ENCODE measurements around the gene KIF5B. TPM values are rescaled to one million over a fixed set of nuclear protein-coding genes. Genes with fewer than 3 reads are reported as not detected.
A peak's percentile ranks its signal among the peaks of the same experiment; 100 is the strongest.

KIF5B gene
- total and polyA plus RNA-seq, 9 of the 15 experiments (the other 6 are each of a cell fraction or from before 2014, with no cell fraction given), result 24.4 to 94.4 (median 68.9) TPM

DNA sequence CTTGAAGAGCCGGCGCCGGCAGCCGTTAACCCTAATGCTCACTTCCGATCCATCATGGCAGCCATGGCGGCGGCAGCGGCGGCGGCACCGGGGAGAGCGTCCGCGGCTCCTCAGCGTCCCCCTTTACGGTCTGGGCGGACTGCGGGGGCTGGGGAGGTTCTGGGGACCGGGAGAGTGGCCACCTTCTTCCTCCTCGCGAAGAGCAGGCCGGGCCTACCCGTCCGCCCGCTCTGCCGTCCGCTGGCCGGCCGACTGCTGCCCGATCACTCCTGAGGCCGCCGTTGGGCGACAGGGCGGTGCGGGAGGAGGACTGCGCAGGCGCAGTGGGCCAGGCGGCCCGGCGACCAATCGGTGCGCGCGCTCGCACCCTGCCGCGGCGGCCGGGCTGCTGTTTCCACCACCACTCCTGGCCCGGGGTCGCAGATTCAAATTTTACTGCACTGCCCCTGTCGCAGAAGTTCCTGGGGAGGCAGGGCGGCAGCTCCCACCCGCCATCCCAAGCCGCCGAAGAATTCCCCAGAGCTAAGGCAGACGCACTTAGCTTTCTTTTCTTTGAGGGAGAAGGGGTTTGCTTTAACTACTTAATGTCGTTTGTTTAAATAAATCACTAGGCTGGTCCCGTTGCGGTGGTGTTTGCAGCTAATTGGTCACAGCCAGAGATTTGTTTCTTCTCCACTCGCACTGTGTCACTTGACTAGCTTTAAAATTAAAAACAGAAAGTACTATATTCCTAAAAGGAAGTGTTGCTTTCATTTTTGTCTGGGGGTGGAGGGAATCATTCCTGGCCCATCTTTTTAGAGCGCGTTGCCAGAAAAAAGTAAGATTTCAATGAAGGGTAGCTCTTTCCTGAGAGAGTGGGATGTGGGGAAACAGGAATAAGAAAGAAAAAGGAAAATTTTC, at the start of gene KIF5B (continued):
- TF ChIP-seq, protein P1, sequence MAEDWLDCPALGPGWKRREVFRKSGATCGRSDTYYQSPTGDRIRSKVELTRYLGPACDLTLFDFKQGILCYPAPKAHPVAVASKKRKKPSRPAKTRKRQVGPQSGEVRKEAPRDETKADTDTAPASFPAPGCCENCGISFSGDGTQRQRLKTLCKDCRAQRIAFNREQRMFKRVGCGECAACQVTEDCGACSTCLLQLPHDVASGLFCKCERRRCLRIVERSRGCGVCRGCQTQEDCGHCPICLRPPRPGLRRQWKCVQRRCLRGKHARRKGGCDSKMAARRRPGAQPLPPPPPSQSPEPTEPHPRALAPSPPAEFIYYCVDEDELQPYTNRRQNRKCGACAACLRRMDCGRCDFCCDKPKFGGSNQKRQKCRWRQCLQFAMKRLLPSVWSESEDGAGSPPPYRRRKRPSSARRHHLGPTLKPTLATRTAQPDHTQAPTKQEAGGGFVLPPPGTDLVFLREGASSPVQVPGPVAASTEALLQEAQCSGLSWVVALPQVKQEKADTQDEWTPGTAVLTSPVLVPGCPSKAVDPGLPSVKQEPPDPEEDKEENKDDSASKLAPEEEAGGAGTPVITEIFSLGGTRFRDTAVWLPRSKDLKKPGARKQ (CRISPR knock-in tag; IDR thresholded peaks at IDR 0.05), result no peak
- TF ChIP-seq ILF3 (IDR thresholded peaks at IDR 0.05; ENCODE audit: borderline replicate concordance) (no peak; the same call in 1 of the 2 replicates), SMARCA5 (IDR thresholded peaks at IDR 0.05) (no peak), MCM7 (IDR thresholded peaks at IDR 0.05) (no peak), CREB1 (IDR thresholded peaks at IDR 0.05) (no peak), CREB1 (CRISPR knock-in tag; IDR thresholded peaks at IDR 0.05) (0 out of 2 replicates have a peak, but pooled peaks have one; percentile 12), NFXL1 (CRISPR knock-in tag; IDR thresholded peaks at IDR 0.05) (no peak), L3MBTL2 (IDR thresholded peaks at IDR 0.05) (peak; percentile 47; the same call in 1 of the 2 replicates), NUFIP1 (IDR thresholded peaks at IDR 0.05; ENCODE audit: partially characterized antibody) (no peak), RAD21 (CRISPR knock-in tag; conservative IDR thresholded peaks at IDR 0.05 in 1 of 2, IDR thresholded peaks at IDR 0.05 in 1 of 2) (no peak), ELF4 (CRISPR knock-in tag; IDR thresholded peaks at IDR 0.05) (peak; percentile 71; the same call in 1 of the 2 replicates), ARNT (IDR thresholded peaks at IDR 0.05) (no peak), MCM5 (IDR thresholded peaks at IDR 0.05; ENCODE audit: low read depth) (no peak), ZNF253 (CRISPR knock-in tag; conservative IDR thresholded peaks at IDR 0.05) (no peak), U2AF2 (optimal IDR thresholded peaks at IDR 0.05; ENCODE audit: low read depth, low read length) (no peak), FOXK2 (conservative IDR thresholded peaks at IDR 0.05 in 1 of 2, IDR thresholded peaks at IDR 0.05 in 1 of 2; ENCODE audit: low read depth in 2 of 2) (no peak), HMGN3 (IDR thresholded peaks at IDR 0.05; ENCODE audit: borderline replicate concordance, extremely low read depth, insufficient read length, low read depth, low read length) (peak; percentile 31), ZNF3 (CRISPR knock-in tag; IDR thresholded peaks at IDR 0.05) (no peak), TEAD1 (CRISPR knock-in tag; IDR thresholded peaks at IDR 0.05) (peak; percentile 5 to 29; a peak in 1 of 4 replicates)
- TF ChIP-seq, protein P2, sequence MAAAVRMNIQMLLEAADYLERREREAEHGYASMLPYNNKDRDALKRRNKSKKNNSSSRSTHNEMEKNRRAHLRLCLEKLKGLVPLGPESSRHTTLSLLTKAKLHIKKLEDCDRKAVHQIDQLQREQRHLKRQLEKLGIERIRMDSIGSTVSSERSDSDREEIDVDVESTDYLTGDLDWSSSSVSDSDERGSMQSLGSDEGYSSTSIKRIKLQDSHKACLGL (CRISPR knock-in tag; IDR thresholded peaks at IDR 0.05; ENCODE audit: borderline replicate concordance, poor library complexity, severe bottlenecking), result no peak
- TF ChIP-seq, protein P3, sequence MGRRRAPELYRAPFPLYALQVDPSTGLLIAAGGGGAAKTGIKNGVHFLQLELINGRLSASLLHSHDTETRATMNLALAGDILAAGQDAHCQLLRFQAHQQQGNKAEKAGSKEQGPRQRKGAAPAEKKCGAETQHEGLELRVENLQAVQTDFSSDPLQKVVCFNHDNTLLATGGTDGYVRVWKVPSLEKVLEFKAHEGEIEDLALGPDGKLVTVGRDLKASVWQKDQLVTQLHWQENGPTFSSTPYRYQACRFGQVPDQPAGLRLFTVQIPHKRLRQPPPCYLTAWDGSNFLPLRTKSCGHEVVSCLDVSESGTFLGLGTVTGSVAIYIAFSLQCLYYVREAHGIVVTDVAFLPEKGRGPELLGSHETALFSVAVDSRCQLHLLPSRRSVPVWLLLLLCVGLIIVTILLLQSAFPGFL (CRISPR knock-in tag; IDR thresholded peaks at IDR 0.05), result no peak
- TF ChIP-seq, protein P4, sequence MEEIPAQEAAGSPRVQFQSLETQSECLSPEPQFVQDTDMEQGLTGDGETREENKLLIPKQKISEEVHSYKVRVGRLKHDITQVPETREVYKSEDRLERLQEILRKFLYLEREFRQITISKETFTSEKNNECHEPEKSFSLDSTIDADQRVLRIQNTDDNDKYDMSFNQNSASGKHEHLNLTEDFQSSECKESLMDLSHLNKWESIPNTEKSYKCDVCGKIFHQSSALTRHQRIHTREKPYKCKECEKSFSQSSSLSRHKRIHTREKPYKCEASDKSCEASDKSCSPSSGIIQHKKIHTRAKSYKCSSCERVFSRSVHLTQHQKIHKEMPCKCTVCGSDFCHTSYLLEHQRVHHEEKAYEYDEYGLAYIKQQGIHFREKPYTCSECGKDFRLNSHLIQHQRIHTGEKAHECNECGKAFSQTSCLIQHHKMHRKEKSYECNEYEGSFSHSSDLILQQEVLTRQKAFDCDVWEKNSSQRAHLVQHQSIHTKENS (CRISPR knock-in tag; IDR thresholded peaks at IDR 0.05), result no peak

Measured in K562 (cell line).